Measurements from ENCODE around the gene ZMIZ1. TPM values are rescaled to one million over a fixed set of nuclear protein-coding genes. Genes with fewer than 3 reads are reported as not detected.
A peak's percentile ranks its signal among the peaks of the same experiment; 100 is the strongest.

ZMIZ1 gene
- total RNA-seq, 1 experiment from 2014 or later = 22.4 TPM

DNA sequence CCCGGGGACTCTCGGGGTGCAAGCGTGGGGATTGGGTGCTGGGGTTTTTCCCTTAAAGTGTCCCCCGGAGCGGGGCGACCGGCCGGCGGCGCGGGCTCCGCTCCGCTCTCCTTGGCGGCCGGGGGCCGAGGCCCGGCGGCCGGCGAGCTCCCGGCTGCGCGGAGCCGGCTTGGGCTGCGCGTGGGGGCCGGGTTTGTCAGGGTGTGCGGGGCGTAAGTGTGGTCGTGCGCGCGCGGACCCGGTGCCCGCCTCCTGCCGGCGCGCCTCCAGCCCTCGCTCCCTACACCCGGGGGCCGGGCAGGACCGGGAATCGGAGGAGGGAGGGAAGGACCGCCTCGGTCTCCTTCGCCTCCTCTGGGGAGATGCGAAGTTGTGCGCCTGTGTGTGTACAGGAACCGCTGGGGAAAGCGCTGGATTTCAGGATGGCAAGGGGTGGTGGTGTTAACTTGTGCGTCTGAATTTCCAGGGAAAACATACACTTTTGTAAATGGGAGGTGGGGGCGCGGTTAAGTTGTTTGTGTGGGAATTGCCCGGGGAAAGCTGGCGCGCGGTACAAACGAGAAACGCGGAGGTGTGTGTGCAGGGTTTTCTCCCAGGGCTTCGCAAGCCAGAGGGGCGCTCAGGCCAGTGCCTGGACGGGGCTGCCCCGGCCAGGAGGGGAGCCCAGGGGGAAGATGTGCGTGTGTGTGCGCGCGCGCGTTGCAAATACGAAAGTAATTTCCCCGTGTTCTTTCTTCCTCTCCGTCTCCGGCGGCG is 737 bp downstream of the ZMIZ1 start:
- Histone ChIP-seq H3K36me3 (peaks cover 26% of the 10 kb centered on the region), H3K9me3 (no peaks in the 10 kb centered on the region), H3K27me3 (no peaks in the 10 kb centered on the region), H3K4me3 (peak overlapping the region; percentile 78)
- peak; percentile 34 for DNase-seq

GRCh38 chr10:79070081-79070605 is 1.4 kb downstream of the ZMIZ1 start:
- no peaks in the 10 kb centered on the region for H3K27me3 ChIP-seq
- peak overlapping the region; percentile 78 for H3K4me3 ChIP-seq
- peaks cover 26% of the 10 kb centered on the region for H3K36me3 ChIP-seq
- peak; percentile 64 for DNase-seq
- H3K9me3 ChIP-seq = no peaks in the 10 kb centered on the region

DNA sequence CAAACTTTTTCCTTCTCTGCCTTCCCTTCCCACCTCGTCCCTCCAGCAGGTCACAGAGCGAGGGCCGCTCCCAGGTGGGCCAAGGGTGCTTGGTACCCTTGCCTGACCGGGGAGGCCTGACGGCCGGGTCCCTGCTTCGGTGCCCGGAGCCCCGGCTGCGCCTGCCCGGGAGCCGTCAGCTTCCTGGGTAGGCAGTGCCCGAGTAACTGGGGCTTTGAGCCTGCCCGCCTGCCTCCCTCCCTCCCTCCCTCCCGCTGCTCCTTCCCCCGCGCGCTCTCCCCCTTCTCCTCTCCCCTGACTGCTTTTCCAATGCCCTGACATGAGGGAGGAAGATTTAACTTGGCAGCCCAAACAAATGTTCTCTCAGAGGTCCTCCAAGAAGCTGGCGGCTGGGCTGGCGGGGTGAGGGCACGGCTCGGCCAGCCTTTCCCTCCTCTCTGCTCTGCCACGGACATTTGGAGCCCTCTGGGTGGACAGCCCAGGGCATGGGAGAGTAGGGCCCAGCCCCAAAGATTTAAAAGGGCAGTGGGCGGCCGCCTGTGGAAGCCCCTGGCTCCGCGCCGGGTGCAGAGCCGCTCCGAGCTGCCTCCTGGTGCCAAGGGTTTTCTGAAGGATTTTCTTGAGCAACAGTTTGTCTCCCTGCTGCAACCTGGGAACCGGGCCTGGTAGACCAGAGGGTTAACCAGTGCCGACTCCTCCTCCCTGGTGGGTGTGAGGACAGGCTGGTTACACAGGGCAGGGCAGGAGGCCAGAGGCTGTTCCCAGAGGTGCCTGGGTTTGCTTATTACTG is 2.0 kb downstream of the ZMIZ1 start:
- DNase-seq = peak; percentile 97
- Histone ChIP-seq H3K9me3 (no peaks in the 10 kb centered on the region), H3K4me3 (peak overlapping the region; percentile 78)

DNA sequence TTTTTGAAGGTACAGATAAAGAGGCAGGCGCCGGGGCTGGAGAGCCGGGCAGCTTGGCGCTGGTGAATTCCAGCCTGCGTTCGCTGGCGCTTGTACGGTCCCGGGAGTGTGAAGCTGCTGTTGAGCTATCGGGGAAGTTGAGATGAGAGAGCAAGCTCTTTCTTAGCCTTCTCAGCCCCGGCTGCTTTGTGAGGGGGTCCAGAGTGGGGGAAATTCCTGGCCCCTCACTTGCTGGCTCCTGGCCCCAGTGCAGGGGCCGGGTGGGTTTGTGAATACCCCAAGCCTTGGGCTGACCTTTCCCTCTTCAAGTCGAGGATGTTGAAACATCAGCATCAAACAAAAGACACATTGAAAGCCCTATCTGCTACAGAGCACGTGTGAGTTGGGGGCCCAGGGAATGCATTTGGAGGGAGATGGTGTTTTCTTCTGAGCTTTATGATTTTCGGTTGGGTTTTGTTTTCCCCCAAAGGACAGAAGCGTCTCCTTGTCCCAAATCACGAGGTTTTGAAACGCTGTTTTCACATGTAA is 2.7 kb downstream of the ZMIZ1 start:
- peak overlapping the region; percentile 78 for H3K4me3 ChIP-seq
- peaks cover 32% of the 10 kb centered on the region for H3K36me3 ChIP-seq
- no peak for DNase-seq
- no peaks in the 10 kb centered on the region for H3K9me3 ChIP-seq
- H3K27me3 ChIP-seq = no peaks in the 10 kb centered on the region

More for the DNA sequence above, 2.0 kb downstream of the ZMIZ1 start:
- H3K27me3 ChIP-seq = no peaks in the 10 kb centered on the region
- peaks cover 27% of the 10 kb centered on the region for H3K36me3 ChIP-seq

DNA sequence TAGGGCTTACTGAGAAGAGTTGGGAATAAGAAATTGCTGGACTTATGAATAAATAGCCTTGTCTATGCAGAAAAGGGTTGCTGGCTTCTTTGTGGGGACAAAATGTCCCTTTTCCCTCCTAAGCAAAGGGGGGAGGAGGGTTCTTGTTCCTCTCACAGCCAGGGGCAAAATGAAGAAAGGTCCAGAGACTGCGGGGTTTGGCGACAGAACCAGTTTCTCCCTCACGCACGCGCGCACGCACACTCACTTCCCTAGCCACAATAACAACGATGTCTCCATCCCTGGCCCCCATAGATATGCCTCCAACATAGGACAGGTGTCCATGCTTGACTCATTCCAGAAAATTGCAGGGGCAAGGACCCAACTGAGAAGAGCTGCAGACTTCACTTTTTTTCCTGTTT is 3.3 kb downstream of the ZMIZ1 start:
- Histone ChIP-seq H3K36me3 (peaks cover 35% of the 10 kb centered on the region), H3K9me3 (no peaks in the 10 kb centered on the region), H3K27me3 (no peaks in the 10 kb centered on the region), H3K4me3 (peak overlapping the region; percentile 78)
- DNase-seq = no peak

DNA sequence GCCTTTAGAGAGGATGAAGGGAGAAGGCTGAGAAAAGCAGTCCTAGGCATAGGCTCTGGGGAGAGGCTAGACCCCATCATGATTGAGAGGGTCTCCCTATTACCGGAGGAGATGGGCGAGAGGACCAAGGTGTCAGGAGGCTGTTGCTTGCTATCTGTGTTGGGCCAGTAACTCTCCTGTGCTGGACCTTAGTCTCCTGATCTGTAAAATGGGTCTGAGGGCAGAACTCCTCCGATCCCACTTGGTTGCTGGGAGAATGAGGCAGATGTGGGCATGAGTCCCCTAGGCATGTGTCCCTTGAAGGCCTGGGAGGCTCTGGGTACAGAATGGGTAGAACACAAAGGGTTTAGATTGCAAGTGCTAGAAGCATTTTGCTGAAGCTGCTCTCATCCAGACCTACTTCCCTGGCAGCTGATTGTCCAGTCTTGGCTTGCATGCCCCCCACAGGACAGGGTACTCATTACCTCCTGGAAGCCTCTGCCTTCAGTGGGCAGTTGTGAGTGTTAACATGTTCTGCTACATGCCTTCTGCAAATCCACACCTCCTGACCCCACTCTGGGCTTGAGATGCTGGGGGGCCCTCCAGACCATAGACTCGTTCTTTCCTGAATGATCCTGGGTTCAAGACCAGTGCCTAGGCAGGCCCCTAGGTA is 4.4 kb downstream of the ZMIZ1 start:
- no peak overlapping the region for H3K4me3 ChIP-seq
- peaks cover 44% of the 10 kb centered on the region for H3K36me3 ChIP-seq
- H3K27me3 ChIP-seq = no peaks in the 10 kb centered on the region
- no peak for DNase-seq
- H3K9me3 ChIP-seq = no peaks in the 10 kb centered on the region

GRCh38 chr10:79073784-79074432 is 5.1 kb downstream of the ZMIZ1 start:
- peaks cover 48% of the 10 kb centered on the region for H3K36me3 ChIP-seq
- H3K27me3 ChIP-seq = no peaks in the 10 kb centered on the region
- DNase-seq = peak; percentile 72
- H3K9me3 ChIP-seq = no peaks in the 10 kb centered on the region
- no peak overlapping the region for H3K4me3 ChIP-seq

DNA sequence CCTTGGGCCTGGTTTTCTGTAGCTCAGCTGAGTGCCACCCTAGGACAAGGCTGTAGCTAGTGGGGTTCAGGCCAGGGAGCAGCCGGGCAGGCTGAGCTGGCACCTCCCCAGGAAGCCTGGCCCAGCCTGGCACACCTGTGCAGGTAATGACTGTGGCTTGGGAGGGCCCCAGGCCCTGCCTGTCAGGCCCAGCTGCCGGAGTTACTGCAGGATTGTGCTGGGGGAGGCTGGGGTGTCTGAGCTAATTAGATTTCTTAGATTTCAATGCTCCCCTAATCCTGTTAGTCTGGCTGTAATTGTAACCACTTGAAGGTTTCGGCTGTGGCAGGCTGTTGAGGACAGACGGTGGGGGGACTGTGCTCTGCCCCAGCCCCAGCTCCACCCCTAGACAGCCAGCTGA is 6.0 kb downstream of the ZMIZ1 start:
- Histone ChIP-seq H3K27me3 (no peaks in the 10 kb centered on the region), H3K4me3 (no peak overlapping the region), H3K36me3 (peaks cover 55% of the 10 kb centered on the region), H3K9me3 (no peaks in the 10 kb centered on the region)
- DNase-seq = no peak

DNA sequence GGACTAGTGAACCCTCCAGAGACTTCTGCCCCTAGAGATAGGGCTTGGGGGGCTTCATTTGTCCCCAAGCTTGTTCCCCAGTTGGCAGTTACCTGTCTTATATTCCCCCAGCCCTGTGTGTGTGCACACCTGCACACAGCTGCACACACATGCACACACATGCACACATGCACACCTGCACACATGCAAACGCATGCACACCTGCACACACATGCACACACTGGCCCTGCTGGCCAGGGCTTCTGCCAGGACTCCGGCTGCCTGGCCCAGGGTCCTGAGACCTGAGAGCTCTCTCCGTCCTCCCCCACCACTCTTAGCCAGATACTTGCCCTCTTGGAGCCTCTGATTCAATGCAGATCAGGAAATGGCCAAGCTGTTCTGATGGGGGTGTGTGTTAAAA is 6.7 kb downstream of the ZMIZ1 start:
- H3K9me3 ChIP-seq = no peaks in the 10 kb centered on the region
- no peak for DNase-seq
- no peak overlapping the region for H3K4me3 ChIP-seq
- peaks cover 56% of the 10 kb centered on the region for H3K36me3 ChIP-seq
- H3K27me3 ChIP-seq = no peaks in the 10 kb centered on the region

DNA sequence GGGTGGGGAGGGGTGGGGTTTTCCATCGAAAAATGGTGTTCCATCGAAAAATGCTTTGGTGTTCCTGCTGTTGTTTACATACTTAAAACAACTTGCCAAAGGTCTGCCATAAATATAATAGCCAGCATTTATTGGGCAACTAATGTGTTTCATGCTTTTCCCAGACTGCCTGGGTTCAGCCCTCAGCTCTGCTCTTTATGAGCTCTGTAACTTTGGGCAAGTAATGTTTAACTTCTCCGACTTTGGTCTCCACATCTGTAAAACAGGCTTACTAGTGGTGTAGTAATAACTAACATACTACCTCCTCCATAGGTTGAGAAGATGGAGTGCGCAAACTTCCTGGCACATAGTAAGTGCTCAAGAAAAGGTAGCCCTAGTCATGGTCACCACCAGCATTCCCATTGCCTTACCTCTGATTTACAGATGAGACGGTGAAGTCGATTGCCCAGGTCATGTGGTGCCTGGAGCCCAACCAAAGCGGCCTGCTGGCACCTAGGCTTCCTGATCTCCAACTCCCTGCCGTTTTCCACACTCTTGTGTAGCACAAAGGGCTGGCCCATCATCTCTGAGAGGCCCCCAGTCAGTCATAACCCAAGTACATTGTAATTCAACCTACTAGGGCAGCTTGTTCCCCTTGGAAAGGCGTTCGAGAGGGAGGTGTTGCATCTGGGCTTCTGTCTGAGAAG is 8.9 kb downstream of the ZMIZ1 start:
- no peaks in the 10 kb centered on the region for H3K9me3 ChIP-seq
- H3K36me3 ChIP-seq = peaks cover 64% of the 10 kb centered on the region
- no peak for DNase-seq

DNA sequence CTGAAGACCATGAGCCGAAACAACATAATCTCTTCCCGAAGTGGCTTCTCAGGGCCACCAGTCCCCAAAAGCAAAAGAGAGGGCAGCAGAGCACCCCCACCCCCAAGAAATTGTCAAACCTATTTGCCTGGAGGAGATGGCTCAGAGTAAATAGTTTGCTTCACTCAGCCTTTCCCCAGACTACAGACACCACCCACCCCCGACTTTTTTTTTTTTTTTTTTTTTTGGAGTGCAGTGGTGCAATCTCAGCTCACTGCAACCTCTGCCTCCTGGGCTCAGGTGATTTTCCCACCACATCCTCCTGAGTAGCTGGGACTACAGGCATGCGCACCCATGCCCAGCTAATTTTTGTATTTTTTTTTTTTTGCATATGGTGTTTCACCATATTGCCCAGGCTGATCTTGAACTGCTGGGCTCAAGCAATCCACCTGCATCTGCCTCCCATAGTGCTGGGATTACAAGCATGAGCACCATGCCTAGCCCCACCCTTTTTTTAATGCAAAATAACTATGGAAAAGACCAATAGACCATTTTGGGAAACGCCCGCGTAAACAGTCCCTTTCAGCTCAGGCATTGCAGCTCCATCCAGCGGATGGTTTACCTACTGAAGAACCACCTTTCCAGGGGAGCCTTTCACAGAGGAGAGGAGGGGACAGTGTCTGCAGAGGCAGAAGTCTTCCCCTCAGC is 9.7 kb downstream of the ZMIZ1 start:
- H3K4me3 ChIP-seq = no peak overlapping the region
- peaks cover 64% of the 10 kb centered on the region for H3K36me3 ChIP-seq
- no peaks in the 10 kb centered on the region for H3K9me3 ChIP-seq
- no peak for DNase-seq
- H3K27me3 ChIP-seq = no peaks in the 10 kb centered on the region

More for the DNA sequence above, 8.9 kb downstream of the ZMIZ1 start:
- H3K27me3 ChIP-seq = no peaks in the 10 kb centered on the region
- H3K4me3 ChIP-seq = no peak overlapping the region

GRCh38 chr10:79079054-79079397 is 10.3 kb downstream of the ZMIZ1 start:
- Histone ChIP-seq H3K9me3 (no peaks in the 10 kb centered on the region), H3K4me3 (no peak overlapping the region), H3K27me3 (no peaks in the 10 kb centered on the region), H3K36me3 (peaks cover 66% of the 10 kb centered on the region)
- no peak for DNase-seq

- H3K4me3 ChIP-seq = no peak overlapping the region
- peak; percentile 58 for DNase-seq
- H3K36me3 ChIP-seq = peaks cover 69% of the 10 kb centered on the region
- no peaks in the 10 kb centered on the region for H3K27me3 ChIP-seq
- H3K9me3 ChIP-seq = no peaks in the 10 kb centered on the region
Observed at GRCh38 chr10:79079490-79080355, 11.0 kb downstream of the ZMIZ1 start.

DNA sequence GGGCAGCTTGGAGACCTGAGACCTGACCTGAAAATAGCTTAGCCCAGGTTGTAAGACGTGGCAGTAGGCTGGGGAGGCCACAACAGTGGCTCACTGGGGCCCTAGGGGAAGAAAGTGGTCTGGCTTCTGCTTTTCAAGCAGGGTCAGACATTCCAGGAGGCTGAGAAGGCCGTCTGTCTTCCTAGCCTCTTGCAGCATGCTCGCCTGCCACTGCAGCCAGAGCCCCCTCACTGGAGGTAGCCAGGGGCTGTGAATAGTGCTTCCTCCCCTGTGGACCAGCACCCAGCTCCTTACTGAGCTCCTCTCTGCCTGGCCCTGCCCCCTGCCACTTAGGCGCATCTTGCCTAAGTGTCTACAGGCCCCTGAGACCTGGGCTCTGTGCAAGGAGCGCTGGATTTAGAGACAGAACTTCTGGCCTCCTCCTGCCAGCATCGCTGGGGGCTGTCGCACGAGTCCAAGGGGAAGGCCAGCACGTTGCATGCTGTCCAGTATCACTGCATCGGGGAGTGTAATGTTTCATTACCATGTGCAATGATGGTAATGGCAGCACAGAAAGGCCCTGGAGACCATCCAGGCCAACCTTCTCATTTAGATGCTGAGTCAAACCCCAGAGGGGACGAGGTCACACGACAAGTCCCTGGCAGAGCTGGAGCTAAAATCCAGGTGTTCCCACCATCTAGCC is 12.7 kb downstream of the ZMIZ1 start:
- Histone ChIP-seq H3K9me3 (no peaks in the 10 kb centered on the region), H3K36me3 (peaks cover 74% of the 10 kb centered on the region), H3K4me3 (no peak overlapping the region), H3K27me3 (no peaks in the 10 kb centered on the region)
- DNase-seq = peak; percentile 83
